Sigmoid colon (tissue), 7 donors: ENCODE data around the gene HSDL1. TPM values are rescaled to one million over a fixed set of nuclear protein-coding genes. Genes with fewer than 3 reads are reported as not detected.

Experiments
- DNase-seq: peaks from one replicate; pipeline ENCODE4 v3.0.0-alpha.2; 2019
- H3K27ac ChIP-seq, 4 donors: fragments of 200-600 bp; sonication (generic); one replicate each; pipeline ENCODE4 v1.5.1; 2016 to 2019; ENCODE audit warnings: mild to moderate bottlenecking in 1 of 4
- H3K27me3 ChIP-seq, 3 donors: fragments of 200-600 bp; sonication (generic); one replicate each; pipeline ENCODE4 v1.5.1; 2019; ENCODE audit warnings: mild to moderate bottlenecking in 1 of 3
- H3K36me3 ChIP-seq, 4 donors: fragments of 200-600 bp; sonication (generic); one replicate each; pipeline ENCODE4 v1.5.1; 2016 to 2019
- H3K4me1 ChIP-seq, 4 donors: fragments of 200-600 bp; sonication (generic); one replicate each; pipeline ENCODE4 v1.5.1; 2017 to 2019
- H3K4me3 ChIP-seq, 4 donors: fragments of 200-600 bp; sonication (generic); one replicate each; pipeline ENCODE4 v1.5.1; 2017 to 2019; ENCODE audit warnings: mild to moderate bottlenecking in 2 of 4, moderate library complexity in 1 of 4
- H3K9me3 ChIP-seq, 4 donors: fragments of 200-600 bp in 3 of 4; sonication (generic) in 3 of 4; one replicate each; pipeline versions ENCODE4 v1.5.1 to v1.6.1; 2013 to 2019
- CTCF ChIP-seq, 4 experiments: fragments of 450-650 bp in 3 of 4; fragments of 200-600 bp in 1 of 4; IDR thresholded peaks; one replicate each; pipeline ENCODE4 v1.5.1; 2016 to 2019; ENCODE audit warnings: antibody characterized with exemption in 4 of 4, mild to moderate bottlenecking in 3 of 4, moderate library complexity in 2 of 4
- EP300 ChIP-seq, 4 donors: sonication (generic); formaldehyde crosslinking; IDR thresholded peaks; one replicate each; pipeline ENCODE4 v1.6.1; 2017; ENCODE audit warnings: antibody characterized with exemption in 4 of 4
- POLR2A ChIP-seq, 2 donors: fragments of 450-650 bp; IDR thresholded peaks; one replicate each; pipeline ENCODE4 v1.6.1; 2016; ENCODE audit warnings: antibody characterized with exemption in 2 of 2, mild to moderate bottlenecking in 2 of 2, moderate library complexity in 2 of 2
- POLR2AphosphoS5 ChIP-seq, 4 donors: sonication (generic); formaldehyde crosslinking; IDR thresholded peaks; one replicate each; pipeline ENCODE4 v1.6.1; 2017; ENCODE audit warnings: antibody characterized with exemption in 4 of 4
- WGBS, 2 donors: extraction: QIAGEN DNeasy Blood & Tissue Kit; methylation state at CpG; one replicate each; pipeline ENCODE4 v1.1.7; 2013; 5-methylcytosine and 5-hydroxymethylcytosine counted together
- intact Hi-C: fragments of 100-400 bp; cut with DNase I; formaldehyde crosslinking; loops from one replicate; pipeline ENCODE4 v1.15.1; 2023
- polyA plus RNA-seq, 3 donors: library from polyadenylated mRNA; stranded (reverse); fragments of 200-250 nt; gene quantifications; one replicate each; pipeline ENCODE4 v1.2.3, GENCODE V29; 2013
- total RNA-seq, 4 donors: library from RNA; depleted of rRNA; stranded (reverse); fragments of >200 nt; gene quantifications; one replicate each; pipeline ENCODE4 v1.1.0, GENCODE V29; 2016
- donor health status: healthy with polysubstance abuse.
- donor health status: Bipolar disorder and iron deficiency.
- donor health status: healthy.

Gene HSDL1
- total and polyA plus RNA-seq, 7 donors, result 5.3 to 27.8 (median 11.4) TPM

GRCh38 chr16:84190731-84191388 is 45.9 kb upstream of the HSDL1 start, which contains the start of gene ADAD2:
TSS of gene ADAD2 (plus strand) at chr16:84191157. CDS start at chr16:84191231, 74 bp downstream.
- intact Hi-C loops, result loop anchor here (5.0 kb wide), 1 partner anchor 224 kb away; the partner anchor contains the start of gene NECAB2
- DNase-seq, result no peak
- 94% methylated on average over 47 of the region's 47 CpGs for WGBS, 2 donors
- Histone ChIP-seq H3K9me3 (no peaks in the 10 kb centered on the region), H3K27me3 (peaks cover 0 to 6% (median 0%) of the 10 kb centered on the region in 3 donors), H3K4me3 (no peak within 1 kb of the TSS), H3K27ac (no peak within 1 kb of the TSS), H3K4me1 (peaks cover 0 to 11% (median 5%) of the 10 kb centered on the region in 4 donors), H3K36me3 (no peaks in the 10 kb centered on the region)
- TF ChIP-seq EP300 (IDR thresholded peaks at IDR 0.05), result no peak
- TF ChIP-seq POLR2A (IDR thresholded peaks at IDR 0.05), result no peak
- TF ChIP-seq POLR2AphosphoS5 (IDR thresholded peaks at IDR 0.05), result no peak
- no peak for TF ChIP-seq CTCF (IDR thresholded peaks at IDR 0.05)

- intact Hi-C loops, result loop anchor here (1.0 to 10.0 kb wide), 8 partner anchors 42 to 428 kb away; partner anchors contain the start of genes COTL1, DNAAF1, HSDL1 and MBTPS1
- peaks cover 0 to 28% (median 20%) of the 10 kb centered on the region in 4 donors for H3K36me3 ChIP-seq
- peak; percentile 96 for DNase-seq
- no peaks in the 10 kb centered on the region for H3K9me3 ChIP-seq
- WGBS, 2 donors, result 2% methylated on average over 55 of the region's 55 CpGs
- H3K27me3 ChIP-seq, result no peaks in the 10 kb centered on the region
- TF ChIP-seq EP300 (IDR thresholded peaks at IDR 0.05), result no peak
- TF ChIP-seq POLR2A (IDR thresholded peaks at IDR 0.05), result peak in 1 of 2 donors; percentile 45
- peak; percentile 37 to 85 (median 75) for TF ChIP-seq POLR2AphosphoS5 (IDR thresholded peaks at IDR 0.05)
- TF ChIP-seq CTCF (IDR thresholded peaks at IDR 0.05), result peak; percentile 72 to 98 (median 86)
- peak within 1 kb of the TSS; percentile 75 to 99 (median 88) for H3K4me3 ChIP-seq
- H3K27ac ChIP-seq, result peak within 1 kb of the TSS; percentile 72 to 87 (median 76)
- peaks cover 0 to 23% (median 12%) of the 10 kb centered on the region in 4 donors for H3K4me1 ChIP-seq
Observed at GRCh38 chr16:84186685-84187437, 41.9 kb upstream of the HSDL1 start, which contains the start of gene TAF1C. TSS of gene TAF1C (minus strand) at chr16:84187057. CDS start at chr16:84184988, 2,069 bp downstream.

- DNase-seq, result no peak
- WGBS, 2 donors, result 91 to 92% methylated on average over 10 of the region's 10 CpGs
- H3K27ac ChIP-seq, result peak overlapping the region in 1 of 4 donors; percentile 21
- H3K36me3 ChIP-seq, result peaks cover 0 to 49% (median 37%) of the 10 kb centered on the region in 4 donors
- H3K27me3 ChIP-seq, result no peaks in the 10 kb centered on the region
- H3K4me3 ChIP-seq, result no peak overlapping the region
- intact Hi-C loops, result loop anchor here (5.0 to 10.0 kb wide), 5 partner anchors 123 to 430 kb away; partner anchors contain the start of gene COTL1
- H3K4me1 ChIP-seq, result peaks cover 0 to 23% (median 12%) of the 10 kb centered on the region in 4 donors
- TF ChIP-seq CTCF (IDR thresholded peaks at IDR 0.05) (no peak), POLR2AphosphoS5 (IDR thresholded peaks at IDR 0.05) (peak in 1 of 4 donors; percentile 16), EP300 (IDR thresholded peaks at IDR 0.05) (no peak)
- no peaks in the 10 kb centered on the region for H3K9me3 ChIP-seq
Observed at GRCh38 chr16:84184775-84185174, 39.8 kb upstream of the HSDL1 start.

- Histone ChIP-seq H3K36me3 (peaks cover 0 to 56% (median 42%) of the 10 kb centered on the region in 4 donors), H3K27ac (peak overlapping the region in 2 of 4 donors; percentile 17 to 21), H3K4me3 (no peak overlapping the region), H3K9me3 (no peaks in the 10 kb centered on the region), H3K27me3 (no peaks in the 10 kb centered on the region), H3K4me1 (peaks cover 0 to 23% (median 12%) of the 10 kb centered on the region in 4 donors)
- TF ChIP-seq POLR2AphosphoS5 (IDR thresholded peaks at IDR 0.05), result no peak
- TF ChIP-seq POLR2A (IDR thresholded peaks at IDR 0.05), result no peak
- TF ChIP-seq EP300 (IDR thresholded peaks at IDR 0.05), result no peak
- TF ChIP-seq CTCF (IDR thresholded peaks at IDR 0.05), result no peak
- intact Hi-C loops, result loop anchor here (10.0 kb wide), 3 partner anchors 301 to 431 kb away; partner anchors contain the start of gene COTL1
- 88 to 91% methylated on average over 11 of the region's 11 CpGs for WGBS, 2 donors
- no peak for DNase-seq
Observed at GRCh38 chr16:84183911-84184591, 39.1 kb upstream of the HSDL1 start.
